H9 (cell line): ENCODE results near the gene CSNK1G1. TPM values are rescaled to one million over a fixed set of nuclear protein-coding genes. Genes with fewer than 3 reads are reported as not detected.

Source experiments
- DNase-seq: peaks from one replicate; pipeline ENCODE4 v3.0.0-alpha.2; 2017
- H2AFZ ChIP-seq: one replicate; pipeline ENCODE4 v1.6.1; 2013; ENCODE audit warnings: mild to moderate bottlenecking, low read length, control low read depth, moderate library complexity
- H2AK5ac ChIP-seq: 2 replicates; pipeline ENCODE4 v1.6.1; 2013; ENCODE audit warnings: low read length, control low read depth, mixed read lengths; ENCODE audit not compliant: insufficient read length
- H2BK120ac ChIP-seq: one replicate; pipeline ENCODE4 v1.6.1; 2013; ENCODE audit warnings: low read depth, mild to moderate bottlenecking, low read length, control low read depth, inconsistent platforms; ENCODE audit not compliant: poor library complexity, severe bottlenecking
- H2BK12ac ChIP-seq: 2 replicates; pipeline ENCODE4 v1.6.1; 2013; ENCODE audit warnings: low read length, control low read depth, mixed read lengths, low read depth; ENCODE audit not compliant: insufficient read length
- H2BK15ac ChIP-seq: 2 replicates; pipeline ENCODE4 v1.6.1; 2013; ENCODE audit warnings: low read depth, low read length, control low read depth
- H2BK20ac ChIP-seq: one replicate; pipeline ENCODE4 v1.6.1; 2013; ENCODE audit warnings: low read depth, mild to moderate bottlenecking, low read length, control low read depth, inconsistent platforms; ENCODE audit not compliant: poor library complexity, severe bottlenecking
- H2BK5ac ChIP-seq: 2 replicates; pipeline ENCODE4 v1.6.1; 2013; ENCODE audit warnings: low read length, control low read depth, mixed read lengths; ENCODE audit not compliant: insufficient read length
- H3K14ac ChIP-seq: 2 replicates; pipeline ENCODE4 v1.6.1; 2013; ENCODE audit warnings: low read length, control low read depth; ENCODE audit not compliant: insufficient read depth
- H3K18ac ChIP-seq: 2 replicates; pipeline ENCODE4 v1.6.1; 2013; ENCODE audit warnings: low read depth, mild to moderate bottlenecking, mixed read lengths, low read length, control low read depth; ENCODE audit not compliant: insufficient read length
- H3K23ac ChIP-seq: 2 replicates; pipeline ENCODE4 v1.6.1; 2013; ENCODE audit warnings: low read length, control low read depth, mixed read lengths, low read depth; ENCODE audit not compliant: insufficient read length
- H3K23me2 ChIP-seq: 2 replicates; pipeline ENCODE4 v1.6.1; 2013; ENCODE audit warnings: low read depth, mild to moderate bottlenecking, mixed read lengths, low read length, control low read depth; ENCODE audit not compliant: insufficient read length, poor library complexity, severe bottlenecking
- H3K27ac ChIP-seq: 2 replicates; pipeline ENCODE4 v1.5.1; 2013; ENCODE audit warnings: low read length, control low read depth, mixed read lengths, low read depth; ENCODE audit not compliant: insufficient read length
- H3K27me3 ChIP-seq: 2 replicates; pipeline ENCODE4 v1.6.1; 2013; ENCODE audit warnings: low read length, control low read depth, inconsistent platforms; ENCODE audit not compliant: insufficient read depth
- H3K4ac ChIP-seq: 2 replicates; pipeline ENCODE4 v1.6.1; 2013; ENCODE audit warnings: low read depth, mild to moderate bottlenecking, control low read depth, inconsistent platforms, low read length, moderate library complexity
- H3K4me1 ChIP-seq: 2 replicates; pipeline ENCODE4 v1.6.1; 2013; ENCODE audit warnings: low read length, control low read depth, inconsistent platforms; ENCODE audit not compliant: insufficient read depth
- H3K4me2 ChIP-seq: 2 replicates; pipeline ENCODE4 v1.6.1; 2013; ENCODE audit warnings: low read length, control low read depth, mixed read lengths; ENCODE audit not compliant: insufficient read length, insufficient read depth
- H3K56ac ChIP-seq: 2 replicates; pipeline ENCODE4 v1.6.1; 2013; ENCODE audit warnings: low read depth, mild to moderate bottlenecking, mixed read lengths, low read length, control low read depth; ENCODE audit not compliant: insufficient read length
- H3K79me1 ChIP-seq: 2 replicates; pipeline ENCODE4 v1.6.1; 2013; ENCODE audit warnings: low read depth, mild to moderate bottlenecking, moderate library complexity, low read length, control low read depth, inconsistent platforms; ENCODE audit not compliant: insufficient read depth, poor library complexity, severe bottlenecking
- H3K79me2 ChIP-seq: 2 replicates; pipeline ENCODE4 v1.6.1; 2013; ENCODE audit warnings: low read length, control low read depth, inconsistent platforms; ENCODE audit not compliant: insufficient read depth
- H3K9ac ChIP-seq: 2 replicates; pipeline ENCODE4 v1.6.1; 2013; ENCODE audit warnings: low read length, control low read depth, mixed read lengths; ENCODE audit not compliant: insufficient read length; ENCODE audit errors: extremely low read depth
- H3K9me3 ChIP-seq: one replicate; pipeline ENCODE4 v1.6.1; 2013; ENCODE audit warnings: low read depth, low read length, inconsistent platforms; ENCODE audit not compliant: control insufficient read depth
- H3T11ph ChIP-seq: one replicate; pipeline ENCODE4 v1.6.1; 2013; ENCODE audit warnings: mild to moderate bottlenecking, low read length, control low read depth, inconsistent platforms
- H4K20me1 ChIP-seq: one replicate; pipeline ENCODE4 v1.6.1; 2013; ENCODE audit not compliant: control insufficient read depth, insufficient read length, insufficient read depth
- H4K5ac ChIP-seq: 2 replicates; pipeline ENCODE4 v1.6.1; 2013; ENCODE audit warnings: low read depth, mild to moderate bottlenecking, mixed read lengths, low read length, control low read depth; ENCODE audit not compliant: insufficient read length
- H4K8ac ChIP-seq: replicated peaks from 2 replicates; pipeline ENCODE4 v1.6.1; 2013; ENCODE audit warnings: low read length, control low read depth, mixed read lengths, low read depth; ENCODE audit not compliant: insufficient read length
- H4K91ac ChIP-seq: 2 replicates; pipeline ENCODE4 v1.6.1; 2013; ENCODE audit warnings: low read depth, mild to moderate bottlenecking, moderate library complexity, mixed read lengths, low read length, control low read depth; ENCODE audit not compliant: insufficient read length
- H3K27ac Mint-ChIP-seq, 3 experiments: 2 replicates in 2 of 3; 3 replicates in 1 of 3; pipeline ENCODE4 v1.8.0; 2020 to 2021; ENCODE audit warnings: mixed read lengths in 3 of 3, mild to moderate bottlenecking in 1 of 3, moderate library complexity in 1 of 3
- H3K27me3 Mint-ChIP-seq: 2 replicates; pipeline ENCODE4 v1.8.0; 2021; ENCODE audit warnings: low read depth, mild to moderate bottlenecking, moderate library complexity, mixed read lengths
- H3K36me3 Mint-ChIP-seq, 3 experiments: 2 replicates in 2 of 3; 3 replicates in 1 of 3; pipeline ENCODE4 v1.8.0; 2020 to 2021; ENCODE audit warnings: low read depth in 3 of 3, mixed read lengths in 3 of 3; ENCODE audit not compliant: insufficient read depth in 1 of 3
- H3K4me1 Mint-ChIP-seq, 2 experiments: 2 replicates each; pipeline ENCODE4 v1.8.0; 2020; ENCODE audit warnings: mixed read lengths in 2 of 2
- H3K4me3 Mint-ChIP-seq, 2 experiments: 2 replicates in 1 of 2; 3 replicates in 1 of 2; pipeline ENCODE4 v1.8.0; 2020 to 2021; ENCODE audit warnings: mild to moderate bottlenecking in 2 of 2, mixed read lengths in 2 of 2, moderate library complexity in 1 of 2
- H3K9me3 Mint-ChIP-seq, 2 experiments: 2 replicates in 1 of 2; 3 replicates in 1 of 2; pipeline ENCODE4 v1.8.0; 2020; ENCODE audit warnings: mild to moderate bottlenecking in 2 of 2, mixed read lengths in 2 of 2, moderate library complexity in 1 of 2
- WGBS: extraction: QIAGEN DNeasy Blood & Tissue Kit; methylation state at CpG from one replicate; pipeline ENCODE4 v1.1.7; 2013; ENCODE audit warnings: missing lambda C conversion rate, low lambda C conversion rate, mixed read lengths; ENCODE audit not compliant: insufficient read length; ENCODE audit errors: extremely low coverage; 5-methylcytosine and 5-hydroxymethylcytosine counted together
- total RNA-seq: library from RNA; stranded (reverse); gene quantifications from 2 replicates; pipeline ENCODE4 v1.2.1, GENCODE V29; 2021
- TF ChIP-seq, protein P1 (sequence below): fragments of 200-600 bp; sonication (generic); conservative IDR thresholded peaks from 3 replicates; pipeline ENCODE4 v1.8.0; 2021; ENCODE audit warnings: antibody characterized with exemption, mild to moderate bottlenecking

Gene CSNK1G1
- total RNA-seq, 1 experiment from 2014 or later: 17.1 TPM

- Histone ChIP-seq H3K9me3 (no peaks in the 10 kb centered on the region), H3K27me3 (no peaks in the 10 kb centered on the region), H3K56ac (no peak overlapping the region), H2BK15ac (no peak overlapping the region), H3K27ac (no peak overlapping the region), H2AK5ac (no peak overlapping the region), H3K4me2 (no peak overlapping the region), H2AFZ (no peak overlapping the region), H3K14ac (no peak overlapping the region), H2BK20ac (no peak overlapping the region), H3T11ph (no peak overlapping the region), H2BK5ac (no peak overlapping the region), H2BK120ac (no peak overlapping the region), H4K8ac (no peak overlapping the region), H3K79me1 (peaks cover 2% of the 10 kb centered on the region), H3K4ac (no peak overlapping the region), H3K79me2 (no peaks in the 10 kb centered on the region), H4K20me1 (no peaks in the 10 kb centered on the region), H3K9ac (no peak overlapping the region), H3K23me2 (no peaks in the 10 kb centered on the region), H3K4me1 (no peaks in the 10 kb centered on the region), H2BK12ac (peak overlapping the region; percentile 50), H3K18ac (no peak overlapping the region), H4K91ac (no peak overlapping the region), H4K5ac (no peak overlapping the region), H3K23ac (no peak overlapping the region)
- Mint-ChIP-seq H3K27me3 (no peaks in the 10 kb centered on the region), H3K36me3 (peaks cover 0 to 3% (median 0%) of the 10 kb centered on the region in 3 experiments; a peak in 3 of 7 replicates), H3K27ac (peak overlapping the region in 2 of 3 experiments; percentile 2 to 8; a peak in 4 of 7 replicates), H3K4me1 (peaks cover 12 to 17% of the 10 kb centered on the region in 2 experiments), H3K4me3 (no peak overlapping the region), H3K9me3 (no peaks in the 10 kb centered on the region)
- WGBS: no CpG with 5 or more reads among the region's 7 CpGs
- TF ChIP-seq, protein P1, sequence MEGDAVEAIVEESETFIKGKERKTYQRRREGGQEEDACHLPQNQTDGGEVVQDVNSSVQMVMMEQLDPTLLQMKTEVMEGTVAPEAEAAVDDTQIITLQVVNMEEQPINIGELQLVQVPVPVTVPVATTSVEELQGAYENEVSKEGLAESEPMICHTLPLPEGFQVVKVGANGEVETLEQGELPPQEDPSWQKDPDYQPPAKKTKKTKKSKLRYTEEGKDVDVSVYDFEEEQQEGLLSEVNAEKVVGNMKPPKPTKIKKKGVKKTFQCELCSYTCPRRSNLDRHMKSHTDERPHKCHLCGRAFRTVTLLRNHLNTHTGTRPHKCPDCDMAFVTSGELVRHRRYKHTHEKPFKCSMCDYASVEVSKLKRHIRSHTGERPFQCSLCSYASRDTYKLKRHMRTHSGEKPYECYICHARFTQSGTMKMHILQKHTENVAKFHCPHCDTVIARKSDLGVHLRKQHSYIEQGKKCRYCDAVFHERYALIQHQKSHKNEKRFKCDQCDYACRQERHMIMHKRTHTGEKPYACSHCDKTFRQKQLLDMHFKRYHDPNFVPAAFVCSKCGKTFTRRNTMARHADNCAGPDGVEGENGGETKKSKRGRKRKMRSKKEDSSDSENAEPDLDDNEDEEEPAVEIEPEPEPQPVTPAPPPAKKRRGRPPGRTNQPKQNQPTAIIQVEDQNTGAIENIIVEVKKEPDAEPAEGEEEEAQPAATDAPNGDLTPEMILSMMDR: no peak
- DNase-seq: no peak
Observed at GRCh38 chr15:64285871-64286270, 70.1 kb downstream of the CSNK1G1 start.
